Coronary artery (tissue), 2 donors: ENCODE measurements around the gene SMOC2.

ENCODE experiments used
- DNase-seq: peaks from one replicate; pipeline ENCODE4 v3.0.0-alpha.2; 2017; ENCODE audit warnings: low spot score
- H3K27ac ChIP-seq, 2 donors: fragments of 200-600 bp; sonication (generic); one replicate each; pipeline ENCODE4 v1.5.1; 2016 to 2019
- H3K4me3 ChIP-seq: fragments of 200-600 bp; sonication (generic); 2 replicates; pipeline ENCODE4 v1.5.1; 2016; ENCODE audit warnings: mild to moderate bottlenecking, moderate library complexity
- TF ChIP-seq, protein P1 (sequence below): fragments of 200-600 bp; sonication (generic); IDR thresholded peaks from one replicate; pipeline ENCODE4 v1.5.1; 2019; ENCODE audit warnings: antibody characterized with exemption

Gene SMOC2

DNA sequence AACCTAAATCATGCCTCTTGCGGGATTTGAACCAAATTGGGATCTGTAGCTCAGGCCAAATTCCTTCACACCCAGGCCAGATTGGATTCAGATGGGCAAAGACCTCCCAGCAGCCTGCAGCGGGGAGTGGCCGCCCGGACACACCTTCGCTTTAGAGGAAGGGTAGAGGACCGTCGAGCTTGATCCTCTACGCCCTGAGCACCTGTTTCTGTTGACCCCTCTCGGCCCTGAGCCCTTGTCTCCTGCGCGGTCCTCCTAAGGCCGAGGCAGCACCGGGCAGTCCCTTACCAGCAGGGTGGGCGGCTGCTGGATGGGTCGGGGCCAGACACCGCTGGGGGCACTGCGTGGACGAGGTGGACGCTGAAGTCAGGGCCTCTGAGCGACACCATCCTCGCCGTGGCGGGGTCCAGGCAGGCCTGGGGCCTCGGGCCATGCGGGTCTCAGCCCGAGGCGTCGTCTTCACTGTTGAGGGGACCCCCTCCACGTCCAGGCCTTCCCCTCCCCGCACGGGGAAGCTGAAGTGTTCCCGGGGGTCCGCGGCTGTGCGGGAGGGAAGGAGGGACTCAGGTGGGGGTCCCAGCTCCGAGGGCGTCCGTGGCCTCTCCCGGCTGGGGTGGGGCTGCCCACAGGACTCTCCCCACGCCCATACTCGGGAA is 114.8 kb downstream of the SMOC2 start:
- no peak for DNase-seq
- TF ChIP-seq, protein P1, sequence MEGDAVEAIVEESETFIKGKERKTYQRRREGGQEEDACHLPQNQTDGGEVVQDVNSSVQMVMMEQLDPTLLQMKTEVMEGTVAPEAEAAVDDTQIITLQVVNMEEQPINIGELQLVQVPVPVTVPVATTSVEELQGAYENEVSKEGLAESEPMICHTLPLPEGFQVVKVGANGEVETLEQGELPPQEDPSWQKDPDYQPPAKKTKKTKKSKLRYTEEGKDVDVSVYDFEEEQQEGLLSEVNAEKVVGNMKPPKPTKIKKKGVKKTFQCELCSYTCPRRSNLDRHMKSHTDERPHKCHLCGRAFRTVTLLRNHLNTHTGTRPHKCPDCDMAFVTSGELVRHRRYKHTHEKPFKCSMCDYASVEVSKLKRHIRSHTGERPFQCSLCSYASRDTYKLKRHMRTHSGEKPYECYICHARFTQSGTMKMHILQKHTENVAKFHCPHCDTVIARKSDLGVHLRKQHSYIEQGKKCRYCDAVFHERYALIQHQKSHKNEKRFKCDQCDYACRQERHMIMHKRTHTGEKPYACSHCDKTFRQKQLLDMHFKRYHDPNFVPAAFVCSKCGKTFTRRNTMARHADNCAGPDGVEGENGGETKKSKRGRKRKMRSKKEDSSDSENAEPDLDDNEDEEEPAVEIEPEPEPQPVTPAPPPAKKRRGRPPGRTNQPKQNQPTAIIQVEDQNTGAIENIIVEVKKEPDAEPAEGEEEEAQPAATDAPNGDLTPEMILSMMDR, result no peak
- Histone ChIP-seq H3K4me3 (no peak overlapping the region), H3K27ac (no peak overlapping the region)

DNA sequence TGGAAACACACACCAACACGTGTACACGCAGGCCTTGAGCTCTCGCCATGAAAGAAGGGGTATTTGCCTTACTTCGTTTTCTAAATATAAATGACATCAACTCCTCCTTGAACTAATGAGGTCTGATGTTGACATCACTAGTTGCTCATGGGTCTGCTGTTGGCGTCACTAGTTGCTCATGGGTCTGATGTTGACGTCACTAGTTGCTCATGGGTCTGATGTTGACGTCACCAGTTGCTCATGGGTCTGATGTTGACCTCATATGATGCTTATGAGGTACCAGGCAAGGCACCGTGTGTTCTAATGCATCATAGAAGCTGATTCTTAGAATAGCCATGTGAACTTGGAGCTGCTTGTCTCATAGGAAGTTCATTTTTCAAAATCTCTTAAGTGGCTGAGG is 116.5 kb downstream of the SMOC2 start:
- DNase-seq, result no peak
- TF ChIP-seq, protein P1, result no peak
- no peak overlapping the region for H3K27ac ChIP-seq
- H3K4me3 ChIP-seq, result no peak overlapping the region

DNA sequence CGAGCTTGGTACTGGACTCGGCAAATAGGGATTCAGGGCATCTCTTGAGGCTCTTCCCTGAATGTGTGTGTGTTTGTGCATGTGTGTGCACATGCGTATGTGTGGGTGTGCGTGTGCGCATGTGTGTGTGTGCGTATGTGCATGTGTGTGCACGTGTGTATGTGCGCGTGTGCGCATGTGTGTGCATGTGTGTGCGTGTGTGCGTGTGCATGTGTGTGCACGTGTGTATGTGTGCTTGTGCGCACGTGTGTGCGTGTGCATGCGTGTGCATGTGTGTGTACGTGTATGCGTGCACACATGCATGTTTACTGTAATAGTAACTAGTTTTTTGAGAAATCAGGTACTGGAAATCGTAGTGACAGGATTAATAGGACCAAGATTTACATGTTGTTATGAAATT is 117.7 kb downstream of the SMOC2 start:
- TF ChIP-seq, protein P1, result no peak

DNA sequence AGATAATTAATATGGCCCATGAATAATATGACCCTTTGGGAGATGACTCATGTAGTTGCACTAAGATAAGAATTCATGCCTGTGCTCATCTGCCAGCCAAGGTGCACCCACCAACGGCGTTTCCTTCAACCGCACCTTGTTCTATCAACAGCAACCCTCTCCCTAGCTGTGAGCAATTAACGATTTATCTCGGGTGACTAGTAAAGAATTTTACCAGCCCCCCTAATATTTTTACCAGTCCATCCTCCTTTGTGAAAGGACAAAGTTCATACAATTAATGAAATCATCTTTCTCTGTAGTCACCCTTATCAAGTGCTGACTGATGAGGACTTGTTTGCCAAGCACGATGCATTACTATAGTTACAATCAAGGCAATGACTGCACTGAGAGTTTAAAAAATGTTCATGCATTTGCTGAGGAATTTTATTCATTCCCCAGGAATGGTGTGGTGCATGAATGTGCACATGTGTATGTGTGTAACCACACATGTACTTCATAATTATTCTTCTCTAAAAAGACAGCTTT is 118.7 kb downstream of the SMOC2 start:
- TF ChIP-seq, protein P1, result no peak
- DNase-seq, result no peak
- H3K4me3 ChIP-seq, result no peak overlapping the region
- H3K27ac ChIP-seq, result no peak overlapping the region

More for the DNA sequence above, 117.7 kb downstream of the SMOC2 start:
- H3K4me3 ChIP-seq, result no peak overlapping the region
- DNase-seq, result no peak
- no peak overlapping the region for H3K27ac ChIP-seq

DNA sequence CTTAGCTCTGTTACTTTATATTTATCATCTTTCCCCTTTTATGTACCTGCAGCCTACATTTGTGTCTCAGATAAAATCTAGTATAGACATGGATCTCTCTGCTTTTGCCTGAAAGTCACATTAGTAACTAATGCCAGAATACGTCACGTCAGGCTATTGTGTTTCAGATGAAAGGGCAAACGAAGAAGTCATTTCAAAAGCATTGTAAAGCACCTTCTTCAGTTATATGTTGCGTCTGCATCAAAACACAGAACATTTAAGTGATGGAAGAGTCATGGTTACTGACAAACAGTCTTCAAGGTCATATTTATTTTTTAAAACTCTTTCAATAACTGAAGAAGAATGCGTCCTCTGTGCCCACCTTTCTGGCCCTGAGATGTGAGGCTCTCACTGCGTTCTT is 119.1 kb downstream of the SMOC2 start:
- no peak for DNase-seq
- TF ChIP-seq, protein P1, result no peak
- Histone ChIP-seq H3K27ac (no peak overlapping the region), H3K4me3 (no peak overlapping the region)

DNA sequence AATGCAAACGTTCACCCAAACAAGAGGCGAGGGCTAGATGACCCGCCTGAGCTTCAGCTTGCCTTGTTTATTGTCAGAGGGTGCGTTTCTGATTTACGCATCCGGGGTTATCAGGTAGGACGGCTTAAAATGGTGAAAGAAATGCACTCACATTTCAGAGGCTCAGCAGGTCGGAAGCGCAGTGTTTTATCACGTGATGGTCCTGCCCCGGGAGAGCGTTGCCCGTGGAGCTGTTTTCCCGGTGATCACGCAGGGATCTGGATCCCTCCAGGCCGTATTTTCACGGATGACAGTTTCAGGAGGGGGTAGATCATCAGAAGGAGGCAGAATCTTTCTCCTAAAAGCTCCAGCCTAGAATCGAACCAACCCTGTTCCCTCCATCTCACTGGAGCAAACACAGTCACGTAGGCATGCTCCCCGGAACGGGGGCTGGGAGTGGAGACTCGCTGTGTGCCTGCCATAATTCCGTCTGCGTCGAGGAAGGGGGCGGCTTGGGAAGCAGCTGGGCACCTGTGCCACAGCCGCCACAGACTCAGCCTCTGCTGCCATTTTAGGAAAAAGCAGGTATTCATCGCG is 121.7 kb downstream of the SMOC2 start:
- H3K27ac ChIP-seq, result no peak overlapping the region
- DNase-seq, result no peak
- TF ChIP-seq, protein P1, result no peak
- H3K4me3 ChIP-seq, result no peak overlapping the region

DNA sequence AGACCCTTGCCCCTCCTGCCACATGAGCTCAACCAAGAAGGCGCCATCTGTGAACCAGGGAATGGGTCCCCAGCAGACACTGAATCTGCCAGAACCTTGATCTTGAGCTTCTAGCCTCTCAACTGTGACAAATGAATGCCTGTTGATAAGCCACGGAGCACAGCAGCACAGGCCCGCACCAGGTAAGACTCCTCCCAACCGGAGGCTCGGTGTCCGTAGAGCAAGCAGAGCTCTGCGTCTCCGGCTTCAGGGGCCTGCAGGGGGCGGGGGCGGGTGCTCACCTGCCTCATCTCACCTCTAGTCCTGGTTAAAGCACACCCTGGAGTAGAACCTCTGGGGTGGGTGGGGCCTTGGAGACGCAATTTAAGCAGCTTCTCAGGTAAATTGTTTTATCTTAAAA is 122.7 kb downstream of the SMOC2 start:
- TF ChIP-seq, protein P1, result no peak
- H3K4me3 ChIP-seq, result no peak overlapping the region
- H3K27ac ChIP-seq, result no peak overlapping the region
- no peak for DNase-seq
